Stimulated activated naive CD4-positive, alpha-beta T cell treated with Interleukin-2 at 50 U/mL for 16 hours (primary cell): ENCODE results near the gene MEF2C.
"Not testable (repeated sequence)": the region's sequence is repeated elsewhere in the genome, so short reads cannot be mapped to it uniquely, and the experiment has no call there.

Experiments
- DNase-seq: peaks from one replicate; lab custom pipeline; 2025; lab: John Stamatoyannopoulos, UW

Gene MEF2C

GRCh38 chr5:88883059-88883835 lies at the start of gene MEF2C:
MEF2C (minus strand) TSS chr5:88883184; CDS start chr5:88823788, 59,396 bp downstream.
- no peak for DNase-seq

GRCh38 chr5:88932541-88932940 lies 49.6 kb upstream of the MEF2C start:
- DNase-seq: no peak

GRCh38 chr5:88930335-88930734 lies 47.4 kb upstream of the MEF2C start:
- DNase-seq: no peak

- no peak for DNase-seq
Measured at GRCh38 chr5:88929385-88929784, 46.4 kb upstream of the MEF2C start.

- DNase-seq: no peak
Measured at GRCh38 chr5:88926774-88927173, 43.8 kb upstream of the MEF2C start.

- no peak for DNase-seq
Measured at GRCh38 chr5:88925692-88926490, 42.9 kb upstream of the MEF2C start.

GRCh38 chr5:88924330-88924657 lies 41.3 kb upstream of the MEF2C start:
- DNase-seq: no peak

GRCh38 chr5:88923623-88924329 lies 40.8 kb upstream of the MEF2C start:
- DNase-seq: no peak

- not testable (repeated sequence) for DNase-seq
Measured at GRCh38 chr5:88912743-88913142, 29.8 kb upstream of the MEF2C start.

- DNase-seq: not testable (repeated sequence)
Measured at GRCh38 chr5:88911059-88911572, 28.1 kb upstream of the MEF2C start.

GRCh38 chr5:88904478-88904877 lies 21.5 kb upstream of the MEF2C start:
- not testable (repeated sequence) for DNase-seq

- not testable (repeated sequence) for DNase-seq
Measured at GRCh38 chr5:88903966-88904365, 21.0 kb upstream of the MEF2C start.

GRCh38 chr5:88901077-88901476 lies 18.1 kb upstream of the MEF2C start:
- not testable (repeated sequence) for DNase-seq

- DNase-seq: no peak
Measured at GRCh38 chr5:88899096-88899737, 16.2 kb upstream of the MEF2C start.

GRCh38 chr5:88897748-88898147 lies 14.8 kb upstream of the MEF2C start:
- no peak for DNase-seq

- DNase-seq: no peak
Measured at GRCh38 chr5:88895681-88896501, 12.9 kb upstream of the MEF2C start.

- no peak for DNase-seq
Measured at GRCh38 chr5:88892669-88893068, 9.7 kb upstream of the MEF2C start.

GRCh38 chr5:88890070-88890781 lies 7.2 kb upstream of the MEF2C start:
- DNase-seq: no peak

- no peak for DNase-seq
Measured at GRCh38 chr5:88889189-88890069, 6.4 kb upstream of the MEF2C start.

- DNase-seq: no peak
Measured at GRCh38 chr5:88888848-88889188, 5.8 kb upstream of the MEF2C start.
